HepG2 (cell line): ENCODE measurements around the gene GPD1. TPM values are rescaled to one million over a fixed set of nuclear protein-coding genes. Genes with fewer than 3 reads are reported as not detected.
A peak's percentile ranks its signal among the peaks of the same experiment; 100 is the strongest.

ENCODE experiments used
- ARID3A ChIP-seq: IDR thresholded peaks from 2 replicates; pipeline ENCODE4 v1.6.1; 2012; ENCODE audit warnings: low read depth, low read length, improper control_type of control experiment
- CBX5 ChIP-seq: sonication (generic); formaldehyde crosslinking; IDR thresholded peaks from 2 replicates; pipeline ENCODE4 v1.4.0; 2020; ENCODE audit warnings: missing genetic modification reagents, borderline replicate concordance
- CREB1 ChIP-seq, 2 experiments: fragments of 450-650 bp in 1 of 2; IDR thresholded peaks; 2 replicates each; pipeline ENCODE4 v1.6.1; 2016 to 2017; ENCODE audit warnings: control low read depth in 1 of 2, mild to moderate bottlenecking in 1 of 2, missing compliant biosample characterization in 1 of 2, missing genetic modification characterization in 1 of 2
- DMAP1 ChIP-seq: IDR thresholded peaks from 2 replicates; pipeline ENCODE4 v1.6.1; 2016
- FOXA3 ChIP-seq: IDR thresholded peaks from 2 replicates; pipeline ENCODE4 v1.6.1; 2016; ENCODE audit warnings: missing genetic modification reagents, missing compliant biosample characterization
- FOXK1 ChIP-seq: sonication (generic); formaldehyde crosslinking; IDR thresholded peaks from 2 replicates; pipeline ENCODE4 v1.4.0; 2020; ENCODE audit warnings: low read depth, missing genetic modification reagents, borderline replicate concordance
- GABPA ChIP-seq, 2 experiments: IDR thresholded peaks; 2 replicates each; pipeline ENCODE4 v1.6.1; 2011 to 2016; ENCODE audit warnings: low read depth in 2 of 2, low read length in 1 of 2, missing biosample characterization in 1 of 2, missing genetic modification characterization in 1 of 2
- GATAD1 ChIP-seq: IDR thresholded peaks from 2 replicates; pipeline ENCODE4 v1.6.1; 2016; ENCODE audit warnings: missing genetic modification reagents, missing compliant biosample characterization
- HDAC2 ChIP-seq: sonication (generic); formaldehyde crosslinking; IDR thresholded peaks from 2 replicates; pipeline ENCODE4 v1.4.0; 2020; ENCODE audit warnings: missing genetic modification reagents
- HOXD1 ChIP-seq: sonication (generic); formaldehyde crosslinking; IDR thresholded peaks from 2 replicates; pipeline ENCODE4 v1.5.0; 2020; ENCODE audit warnings: missing genetic modification reagents
- KDM5A ChIP-seq: fragments of 200-600 bp; sonication (generic); IDR thresholded peaks from 2 replicates; pipeline ENCODE4 v1.7.0; 2018; ENCODE audit warnings: antibody characterized with exemption, mild to moderate bottlenecking, low read length, borderline replicate concordance
- KLF15 ChIP-seq: sonication (generic); formaldehyde crosslinking; IDR thresholded peaks from 2 replicates; pipeline ENCODE4 v1.8.1; 2023; ENCODE audit warnings: borderline replicate concordance, mild to moderate bottlenecking, inconsistent platforms, missing genetic modification reagents, mixed read lengths
- MTA3 ChIP-seq: sonication (generic); formaldehyde crosslinking; IDR thresholded peaks from 2 replicates; pipeline ENCODE4 v1.4.0; 2020; ENCODE audit warnings: missing genetic modification reagents
- SIX4 ChIP-seq: sonication (generic); formaldehyde crosslinking; IDR thresholded peaks from 2 replicates; pipeline ENCODE4 v1.4.0; 2020; ENCODE audit warnings: missing genetic modification reagents
- SMYD3 ChIP-seq: sonication (generic); formaldehyde crosslinking; IDR thresholded peaks from 2 replicates; pipeline ENCODE4 v1.8.1; 2023; ENCODE audit warnings: mild to moderate bottlenecking, missing genetic modification reagents
- THAP11 ChIP-seq: IDR thresholded peaks from 2 replicates; pipeline ENCODE4 v1.6.1; 2016; ENCODE audit warnings: missing biosample characterization, missing genetic modification reagents
- THAP7 ChIP-seq: sonication (generic); formaldehyde crosslinking; IDR thresholded peaks from 2 replicates; pipeline ENCODE4 v1.8.1; 2023; ENCODE audit warnings: mild to moderate bottlenecking, missing genetic modification reagents
- ZFX ChIP-seq: sonication (generic); formaldehyde crosslinking; IDR thresholded peaks from 2 replicates; pipeline ENCODE4 v1.4.0; 2020; ENCODE audit warnings: mild to moderate bottlenecking, low read depth, missing genetic modification reagents, moderate library complexity
- ZNF7 ChIP-seq: IDR thresholded peaks from 2 replicates; pipeline ENCODE4 v1.6.1; 2016; ENCODE audit warnings: missing biosample characterization, missing genetic modification reagents
- ZNF737 ChIP-seq: sonication (generic); formaldehyde crosslinking; IDR thresholded peaks from 2 replicates; pipeline ENCODE4 v1.5.0; 2020; ENCODE audit warnings: missing genetic modification reagents, mild to moderate bottlenecking, borderline replicate concordance
- polyA plus RNA-seq, 8 experiments: library from polyadenylated mRNA; depleted of rRNA in 3 of 8; stranded (reverse) in 7 of 8; unstranded in 1 of 8; fragments of >200 nt; fragmentation: Illumina TruSeq in 4 of 8; extraction: Trizol in 4 of 8; gene quantifications; 2 replicates each; pipeline versions ENCODE4 v1.2.1 to v1.2.3, GENCODE V29; 2011 to 2016; ENCODE audit warnings: low read depth in 4 of 8, missing spikeins in 1 of 8, mixed read lengths in 1 of 8; ENCODE audit not compliant: insufficient read depth in 1 of 8
- total RNA-seq, 5 experiments: library from RNA; depleted of rRNA; stranded (reverse); fragments of >200 nt; fragmentation: Illumina TruSeq; extraction: Trizol; gene quantifications; 2 replicates each; pipeline ENCODE4 v1.2.3, GENCODE V29; 2016; ENCODE audit warnings: low read depth in 1 of 5
- TF ChIP-seq, protein P1 (sequence below): sonication (generic); formaldehyde crosslinking; IDR thresholded peaks from 2 replicates; pipeline ENCODE4 v1.4.0; 2020; ENCODE audit warnings: missing genetic modification reagents
- TF ChIP-seq, protein P2 (sequence below): IDR thresholded peaks from 2 replicates; pipeline ENCODE4 v1.6.1; 2018; ENCODE audit warnings: missing genetic modification reagents, mild to moderate bottlenecking, missing compliant biosample characterization
- TF ChIP-seq, protein P3 (sequence below): sonication (generic); formaldehyde crosslinking; IDR thresholded peaks from 2 replicates; pipeline ENCODE4 v1.4.0; 2020; ENCODE audit warnings: mild to moderate bottlenecking, low read depth, missing genetic modification reagents

Gene GPD1
- total and polyA plus RNA-seq, 2 of the 13 experiments (the other 11 are each of a cell fraction or from before 2014, with no cell fraction given): 3.7 to 30.6 TPM

DNA sequence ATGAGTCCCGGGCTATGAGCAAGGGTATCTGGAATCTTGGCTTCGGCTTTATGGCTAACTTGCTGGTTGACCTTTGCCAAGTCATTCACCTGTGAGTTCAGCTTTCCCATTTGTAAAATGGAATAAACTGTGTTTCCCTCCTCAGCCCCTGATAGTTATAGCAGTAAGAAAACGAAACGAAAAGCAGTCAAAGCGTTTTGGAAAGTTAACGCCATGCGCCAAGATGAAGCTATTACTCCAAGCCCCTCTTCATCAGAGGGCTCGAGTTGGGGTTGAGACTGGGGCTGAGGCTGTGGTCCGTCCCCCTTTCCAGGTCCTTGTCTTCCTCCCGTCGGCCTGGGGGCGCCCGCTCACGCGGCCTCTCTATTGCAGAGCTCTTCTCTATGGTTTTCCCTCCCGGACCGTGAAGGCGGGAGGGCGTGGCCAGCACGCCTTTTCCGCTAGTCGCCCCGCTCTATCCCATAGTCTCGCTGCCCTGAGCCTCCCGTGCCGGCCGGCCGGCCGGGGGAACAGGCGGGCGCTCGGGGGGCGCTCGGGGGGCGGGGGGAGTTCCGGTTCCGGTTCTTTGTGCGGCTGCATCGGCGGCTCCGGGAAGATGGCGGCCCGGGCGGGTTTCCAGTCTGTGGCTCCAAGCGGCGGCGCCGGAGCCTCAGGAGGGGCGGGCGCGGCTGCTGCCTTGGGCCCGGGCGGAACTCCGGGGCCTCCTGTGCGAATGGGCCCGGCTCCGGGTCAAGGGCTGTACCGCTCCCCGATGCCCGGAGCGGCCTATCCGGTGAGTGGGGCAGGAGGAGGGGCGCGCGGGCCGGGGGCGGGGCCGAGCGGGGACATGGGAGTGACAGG is 18.8 kb upstream of the GPD1 start, which contains the start of gene SMARCD1 (continued):
- TF ChIP-seq THAP7 (no peak), GATAD1 (peak; percentile 80), CREB1 (IDR thresholded peaks at IDR 0.05) (no peak), CREB1 (CRISPR knock-in tag; IDR thresholded peaks at IDR 0.05) (peak; percentile 38; the same call in 1 of the 2 replicates), DMAP1 (CRISPR knock-in tag) (peak; percentile 72; the same call in 1 of the 2 replicates), ARID3A (no peak), THAP11 (CRISPR knock-in tag) (peak; percentile 89), FOXA3 (CRISPR knock-in tag) (peak; percentile 32; the same call in 1 of the 2 replicates), HOXD1 (CRISPR knock-in tag) (0 out of 2 replicates have a peak, but pooled peaks have one; percentile 35), MTA3 (no peak), KLF15 (no peak), FOXK1 (CRISPR knock-in tag) (peak; percentile 44; the same call in 1 of the 2 replicates), ZNF7 (CRISPR knock-in tag) (no peak), ZFX (CRISPR knock-in tag) (peak; percentile 75), HDAC2 (peak; percentile 58), CBX5 (CRISPR knock-in tag) (peak; percentile 39; the same call in 1 of the 2 replicates), SIX4 (no peak), GABPA (IDR thresholded peaks at IDR 0.05; ENCODE audit: low read depth, low read length) (peak; percentile 74), GABPA (CRISPR knock-in tag; IDR thresholded peaks at IDR 0.05; ENCODE audit: low read depth) (peak; percentile 87), ZNF737 (CRISPR knock-in tag) (no peak), KDM5A (peak; percentile 77; the same call in 1 of the 2 replicates), SMYD3 (CRISPR knock-in tag) (no peak; the same call in 1 of the 2 replicates)
- TF ChIP-seq, protein P1, sequence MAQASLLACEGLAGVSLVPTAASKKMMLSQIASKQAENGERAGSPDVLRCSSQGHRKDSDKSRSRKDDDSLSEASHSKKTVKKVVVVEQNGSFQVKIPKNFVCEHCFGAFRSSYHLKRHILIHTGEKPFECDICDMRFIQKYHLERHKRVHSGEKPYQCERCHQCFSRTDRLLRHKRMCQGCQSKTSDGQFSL: no peak
- TF ChIP-seq, protein P2, sequence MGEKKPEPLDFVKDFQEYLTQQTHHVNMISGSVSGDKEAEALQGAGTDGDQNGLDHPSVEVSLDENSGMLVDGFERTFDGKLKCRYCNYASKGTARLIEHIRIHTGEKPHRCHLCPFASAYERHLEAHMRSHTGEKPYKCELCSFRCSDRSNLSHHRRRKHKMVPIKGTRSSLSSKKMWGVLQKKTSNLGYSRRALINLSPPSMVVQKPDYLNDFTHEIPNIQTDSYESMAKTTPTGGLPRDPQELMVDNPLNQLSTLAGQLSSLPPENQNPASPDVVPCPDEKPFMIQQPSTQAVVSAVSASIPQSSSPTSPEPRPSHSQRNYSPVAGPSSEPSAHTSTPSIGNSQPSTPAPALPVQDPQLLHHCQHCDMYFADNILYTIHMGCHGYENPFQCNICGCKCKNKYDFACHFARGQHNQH: peak; percentile 83
- TF ChIP-seq, protein P3, sequence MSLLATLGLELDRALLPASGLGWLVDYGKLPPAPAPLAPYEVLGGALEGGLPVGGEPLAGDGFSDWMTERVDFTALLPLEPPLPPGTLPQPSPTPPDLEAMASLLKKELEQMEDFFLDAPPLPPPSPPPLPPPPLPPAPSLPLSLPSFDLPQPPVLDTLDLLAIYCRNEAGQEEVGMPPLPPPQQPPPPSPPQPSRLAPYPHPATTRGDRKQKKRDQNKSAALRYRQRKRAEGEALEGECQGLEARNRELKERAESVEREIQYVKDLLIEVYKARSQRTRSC (CRISPR knock-in tag): no peak
